CMK (cell line): Measurements from ENCODE around the gene IFI44L.

Source experiments
- DNase-seq: peaks from one replicate; pipeline ENCODE4 v3.0.0-alpha.2; 2010; ENCODE audit warnings: low read depth

IFI44L gene

GRCh38 chr1:78688697-78689096, 68.4 kb downstream of the IFI44L start:
- DNase-seq: no peak

DNA sequence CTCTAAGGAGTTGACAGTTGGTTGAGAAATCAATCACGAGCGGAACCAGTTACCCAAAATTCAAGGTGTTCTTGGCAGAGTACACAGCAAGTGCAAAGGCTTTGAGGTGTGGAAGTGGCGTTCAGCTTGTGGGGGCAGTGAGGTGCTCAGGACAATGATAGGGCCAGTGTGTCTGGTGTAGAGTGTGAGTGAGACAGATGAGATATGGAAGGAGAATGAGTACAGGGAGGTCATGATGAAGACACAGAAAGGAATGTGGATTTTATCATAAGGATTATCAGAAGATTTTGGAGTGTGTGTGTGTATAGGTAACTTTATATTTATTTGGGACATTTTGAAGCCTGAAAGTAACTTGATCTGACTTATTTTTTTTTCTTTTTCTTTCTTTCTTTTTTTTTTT, 70.3 kb downstream of the IFI44L start:
- no peak for DNase-seq

DNA sequence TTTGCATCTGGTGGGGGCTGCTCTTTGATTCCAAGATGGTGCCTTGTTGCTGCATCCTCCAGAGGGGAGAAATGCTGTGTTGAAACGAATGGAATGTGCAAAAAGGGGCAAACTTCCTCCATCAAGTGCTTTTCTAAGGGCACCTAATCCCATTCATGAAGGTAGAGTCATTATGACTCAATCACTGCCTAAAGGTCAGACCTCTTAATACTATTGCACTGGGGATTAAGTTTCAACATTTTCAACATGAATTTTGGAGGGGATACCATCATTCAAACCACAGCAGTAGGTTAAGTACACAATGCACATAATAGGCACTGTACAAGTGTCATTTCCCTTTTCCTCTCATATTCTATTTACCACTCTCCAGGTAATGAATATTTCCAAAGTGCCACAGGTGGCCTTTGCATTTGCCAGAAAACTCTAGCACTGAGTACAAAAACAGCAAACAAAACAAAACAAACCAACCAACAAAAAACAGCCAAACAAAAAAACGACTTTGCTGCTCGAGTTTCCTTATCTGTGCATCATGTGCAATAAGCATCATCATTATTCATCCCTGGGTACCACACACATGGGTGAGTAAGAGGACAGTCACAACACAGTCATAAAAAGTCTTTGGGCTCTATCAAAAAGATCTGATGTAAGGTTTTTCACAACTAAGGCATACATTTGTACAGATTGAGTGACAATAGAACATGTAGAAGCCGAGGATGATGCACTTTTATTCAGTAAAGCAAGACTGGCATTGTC, 71.9 kb downstream of the IFI44L start:
- DNase-seq: no peak
